HG02870 (cell line): ENCODE data around the gene GPATCH2L.

Experiments
- ATAC-seq: cut with Tn5 transposase; IDR thresholded peaks from one replicate; pipeline ENCODE4 v1.9.1; 2021; ENCODE audit warnings: mild to moderate bottlenecking, moderate library complexity; ENCODE audit not compliant: unreplicated experiment

Gene GPATCH2L

GRCh38 chr14:76195003-76195402 is 43.3 kb downstream of the GPATCH2L start:
- no peak for ATAC-seq

- ATAC-seq = no peak
Measured at GRCh38 chr14:76196980-76197695, 45.4 kb downstream of the GPATCH2L start.

GRCh38 chr14:76201162-76201561 is 49.4 kb downstream of the GPATCH2L start:
- no peak for ATAC-seq

GRCh38 chr14:76203086-76204001 is 51.6 kb downstream of the GPATCH2L start:
- peak; percentile 91 for ATAC-seq

GRCh38 chr14:76204461-76205230 is 52.9 kb downstream of the GPATCH2L start:
- ATAC-seq = no peak

GRCh38 chr14:76205708-76206107 is 54.0 kb downstream of the GPATCH2L start:
- no peak for ATAC-seq

GRCh38 chr14:76208340-76208739 is 56.6 kb downstream of the GPATCH2L start:
- ATAC-seq = no peak

GRCh38 chr14:76212242-76212641 is 60.5 kb downstream of the GPATCH2L start:
- no peak for ATAC-seq

- no peak for ATAC-seq
Measured at GRCh38 chr14:76217179-76217578, 65.5 kb downstream of the GPATCH2L start.

GRCh38 chr14:76218662-76219061 is 66.9 kb downstream of the GPATCH2L start:
- ATAC-seq = no peak

- ATAC-seq = no peak
Measured at GRCh38 chr14:76219873-76220272, 68.2 kb downstream of the GPATCH2L start.

- no peak for ATAC-seq
Measured at GRCh38 chr14:76227450-76228050, 75.8 kb downstream of the GPATCH2L start.

GRCh38 chr14:76228138-76228537 is 76.4 kb downstream of the GPATCH2L start:
- no peak for ATAC-seq

- no peak for ATAC-seq
Measured at GRCh38 chr14:76232800-76233199, 81.1 kb downstream of the GPATCH2L start.

- peak; percentile 17 for ATAC-seq
Measured at GRCh38 chr14:76235628-76236027, 83.9 kb downstream of the GPATCH2L start.

GRCh38 chr14:76236172-76237130 is 84.7 kb downstream of the GPATCH2L start:
- peak; percentile 88 for ATAC-seq

- no peak for ATAC-seq
Measured at GRCh38 chr14:76237349-76237990, 85.7 kb downstream of the GPATCH2L start.

- ATAC-seq = no peak
Measured at GRCh38 chr14:76245097-76245496, 93.4 kb downstream of the GPATCH2L start.

GRCh38 chr14:76250302-76250701 is 98.6 kb downstream of the GPATCH2L start:
- ATAC-seq = no peak
